Stimulated activated CD4-positive, alpha-beta T cell treated with anti-CD3 and anti-CD28 coated beads, Interleukin-15, amount 100 ng/mL, for 1 hour (primary cell): ENCODE data around the gene DIP2C.
"Not testable (repeated sequence)": the region's sequence is repeated elsewhere in the genome, so short reads cannot be mapped to it uniquely, and the experiment has no call there.

Experiments
- DNase-seq, 2 donors: peaks; one replicate each; pipeline ENCODE4 v3.0.0-alpha.2; 2020; ENCODE audit warnings: low read depth in 1 of 2, low spot score in 1 of 2

Gene DIP2C

GRCh38 chr10:396535-397220 lies 292.8 kb downstream of the DIP2C start:
- DNase-seq = no peak

GRCh38 chr10:396107-396506 lies 293.4 kb downstream of the DIP2C start:
- DNase-seq = no peak

GRCh38 chr10:395665-396064 lies 293.8 kb downstream of the DIP2C start:
- DNase-seq = no peak

- DNase-seq = not testable (repeated sequence)
These were observed 294.9 kb downstream of the DIP2C start for GRCh38 chr10:394439-395101.

- no peak for DNase-seq
These were observed 295.6 kb downstream of the DIP2C start for GRCh38 chr10:393787-394438.

- DNase-seq = no peak
These were observed 296.2 kb downstream of the DIP2C start for GRCh38 chr10:393106-393745.

- no peak for DNase-seq
These were observed 296.8 kb downstream of the DIP2C start for GRCh38 chr10:392705-393037.

GRCh38 chr10:391847-392704 lies 297.4 kb downstream of the DIP2C start:
- DNase-seq = no peak

- no peak for DNase-seq
These were observed 298.2 kb downstream of the DIP2C start for GRCh38 chr10:391305-391704.

- DNase-seq = no peak
These were observed 298.9 kb downstream of the DIP2C start for GRCh38 chr10:390449-391100.

GRCh38 chr10:389836-390448 lies 299.5 kb downstream of the DIP2C start:
- no peak for DNase-seq

GRCh38 chr10:389261-389790 lies 300.1 kb downstream of the DIP2C start:
- DNase-seq = no peak

- DNase-seq = no peak
These were observed 300.8 kb downstream of the DIP2C start for GRCh38 chr10:388661-389045.

GRCh38 chr10:387909-388660 lies 301.4 kb downstream of the DIP2C start:
- no peak for DNase-seq

GRCh38 chr10:387593-387891 lies 301.9 kb downstream of the DIP2C start:
- DNase-seq = no peak

- DNase-seq = no peak
These were observed 302.5 kb downstream of the DIP2C start for GRCh38 chr10:386771-387592.

- no peak for DNase-seq
These were observed 303.7 kb downstream of the DIP2C start for GRCh38 chr10:385571-386300.
